Astrocyte (in vitro differentiated cells and primary cell): ENCODE data around the gene C15orf62.

Source experiments
- EZH2 ChIP-seq: IDR thresholded peaks from 2 replicates; pipeline ENCODE4 v1.6.1; 2012; ENCODE audit warnings: mild to moderate bottlenecking, low read length, inconsistent platforms; ENCODE audit not compliant: insufficient read depth
- TF ChIP-seq, protein P1 (sequence below): IDR thresholded peaks from 2 replicates; pipeline ENCODE4 v1.5.1; 2011; ENCODE audit warnings: low read depth, mild to moderate bottlenecking, inconsistent platforms, low read length, moderate library complexity; ENCODE audit not compliant: insufficient read depth

DNA sequence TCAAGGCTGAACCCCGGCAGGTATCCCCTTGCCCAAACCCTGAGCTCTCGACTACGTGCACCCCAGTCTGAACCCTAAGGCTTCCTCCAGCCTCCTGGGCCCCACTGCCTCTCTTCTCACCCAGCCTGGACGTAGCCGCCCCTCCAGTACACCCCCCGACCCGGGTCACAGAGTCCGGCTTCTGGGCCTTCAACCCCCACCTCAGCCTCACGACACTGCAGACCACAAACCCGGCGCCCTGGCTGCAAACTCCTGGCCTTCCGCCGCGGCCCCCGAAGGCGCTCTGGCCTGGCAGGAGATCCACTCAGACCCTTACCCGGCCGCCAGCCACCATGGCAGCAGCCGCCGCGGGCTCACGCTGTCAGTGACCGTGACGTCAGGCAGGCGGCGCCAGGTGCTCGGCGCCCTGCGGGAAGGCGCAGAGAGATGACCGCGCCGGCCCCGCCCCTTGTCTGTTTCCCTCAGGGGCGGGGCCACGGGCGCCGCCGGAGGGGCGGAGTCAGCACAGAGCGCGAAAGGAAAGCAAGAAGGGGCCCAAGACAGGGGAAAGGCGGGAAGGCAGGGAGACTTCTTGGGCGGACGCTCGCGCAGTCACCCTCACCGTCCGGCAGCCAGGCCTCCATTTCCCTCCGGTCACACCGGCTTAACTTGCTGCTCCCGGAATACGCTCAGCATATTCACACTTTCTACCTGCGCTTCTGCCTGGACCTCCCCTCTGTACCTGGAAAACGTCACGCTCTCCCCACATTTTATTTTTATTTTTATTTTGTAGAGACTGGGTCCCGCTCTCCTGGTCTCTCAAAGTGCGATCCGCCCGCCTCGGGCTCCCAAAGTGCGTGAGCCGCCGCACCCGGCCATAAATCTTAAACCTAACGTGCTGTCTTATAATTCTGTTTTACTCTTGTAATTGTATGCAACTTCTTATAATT, 14.6 kb upstream of the C15orf62 start, which contains the start of gene RMDN3:
- TF ChIP-seq, protein P1, sequence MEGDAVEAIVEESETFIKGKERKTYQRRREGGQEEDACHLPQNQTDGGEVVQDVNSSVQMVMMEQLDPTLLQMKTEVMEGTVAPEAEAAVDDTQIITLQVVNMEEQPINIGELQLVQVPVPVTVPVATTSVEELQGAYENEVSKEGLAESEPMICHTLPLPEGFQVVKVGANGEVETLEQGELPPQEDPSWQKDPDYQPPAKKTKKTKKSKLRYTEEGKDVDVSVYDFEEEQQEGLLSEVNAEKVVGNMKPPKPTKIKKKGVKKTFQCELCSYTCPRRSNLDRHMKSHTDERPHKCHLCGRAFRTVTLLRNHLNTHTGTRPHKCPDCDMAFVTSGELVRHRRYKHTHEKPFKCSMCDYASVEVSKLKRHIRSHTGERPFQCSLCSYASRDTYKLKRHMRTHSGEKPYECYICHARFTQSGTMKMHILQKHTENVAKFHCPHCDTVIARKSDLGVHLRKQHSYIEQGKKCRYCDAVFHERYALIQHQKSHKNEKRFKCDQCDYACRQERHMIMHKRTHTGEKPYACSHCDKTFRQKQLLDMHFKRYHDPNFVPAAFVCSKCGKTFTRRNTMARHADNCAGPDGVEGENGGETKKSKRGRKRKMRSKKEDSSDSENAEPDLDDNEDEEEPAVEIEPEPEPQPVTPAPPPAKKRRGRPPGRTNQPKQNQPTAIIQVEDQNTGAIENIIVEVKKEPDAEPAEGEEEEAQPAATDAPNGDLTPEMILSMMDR: no peak
- no peak for TF ChIP-seq EZH2
